IMR-90 (cell line): Measurements from ENCODE around the gene TNFSF9. TPM values are rescaled to one million over a fixed set of nuclear protein-coding genes. Genes with fewer than 3 reads are reported as not detected.
"Not testable (repeated sequence)": the region's sequence is repeated elsewhere in the genome, so short reads cannot be mapped to it uniquely, and the experiment has no call there.

ENCODE experiments used
- ATAC-seq: fragments of 200-7000 bp; cut with Tn5 transposase; 2 replicates; pipeline ENCODE4 v1.9.1; 2020; ENCODE audit warnings: low read depth, mild to moderate bottlenecking, moderate library complexity
- BruUV-seq: library from RNA; stranded (reverse); fragments of 400-500 nt; replicated peaks from 2 replicates; lab custom pipeline; 2021; lab: Mats Ljungman, UMichigan
- CTCF ChIA-PET: fragments of 300-600 bp; formaldehyde crosslinking; extraction: SDS; loops from one replicate; lab custom pipeline; 2021; ENCODE audit warnings: antibody characterized with exemption; lab: Yijun Ruan, JAX
- POLR2A ChIA-PET: fragments of 300-600 bp; sonication (Branson Sonifier 250); formaldehyde crosslinking; loops from one replicate; lab custom pipeline; 2022; ENCODE audit warnings: antibody characterized with exemption; ENCODE audit not compliant: unreplicated experiment; lab: Charles Lee
- DNase-seq: peaks from one replicate; pipeline ENCODE4 v3.0.0; 2013
- H2AFZ ChIP-seq: replicated peaks from 2 replicates; pipeline ENCODE3; 2013; ENCODE audit warnings: low read length, mild to moderate bottlenecking; ENCODE audit not compliant: poor library complexity
- H2AK5ac ChIP-seq: 2 replicates; pipeline ENCODE4 v1.6.1; 2013; ENCODE audit warnings: low read depth, low read length, inconsistent platforms
- H2AK9ac ChIP-seq: replicated peaks from 2 replicates; pipeline ENCODE3; 2013; ENCODE audit warnings: mild to moderate bottlenecking, low read depth, low read length, moderate library complexity; ENCODE audit not compliant: poor library complexity
- H2BK120ac ChIP-seq: 2 replicates; pipeline ENCODE4 v1.6.1; 2013; ENCODE audit warnings: low read depth, low read length, inconsistent platforms
- H2BK15ac ChIP-seq: 3 replicates; pipeline ENCODE4 v1.6.1; 2013; ENCODE audit warnings: low read depth, low read length, inconsistent platforms
- H2BK20ac ChIP-seq: 2 replicates; pipeline ENCODE4 v1.6.1; 2013; ENCODE audit warnings: low read depth, mild to moderate bottlenecking, inconsistent platforms, low read length, moderate library complexity
- H2BK5ac ChIP-seq: 2 replicates; pipeline ENCODE4 v1.6.1; 2013; ENCODE audit warnings: mild to moderate bottlenecking, low read depth, low read length, inconsistent platforms; ENCODE audit not compliant: poor library complexity, severe bottlenecking
- H3K14ac ChIP-seq: replicated peaks from 2 replicates; pipeline ENCODE4 v1.6.1; 2013; ENCODE audit warnings: low read depth, low read length, inconsistent platforms
- H3K18ac ChIP-seq: 2 replicates; pipeline ENCODE4 v1.6.1; 2013; ENCODE audit warnings: low read depth, low read length, control low read depth
- H3K23ac ChIP-seq: 2 replicates; pipeline ENCODE4 v1.6.1; 2013; ENCODE audit warnings: low read depth, low read length, inconsistent platforms
- H3K27ac ChIP-seq: 2 replicates; pipeline ENCODE4 v1.5.1; 2013; ENCODE audit warnings: mild to moderate bottlenecking, control low read depth, low read length; ENCODE audit not compliant: insufficient read depth
- H3K27me3 ChIP-seq: 2 replicates; pipeline ENCODE4 v1.6.1; 2013; ENCODE audit warnings: low read length; ENCODE audit not compliant: control insufficient read depth, insufficient read depth
- H3K36me3 ChIP-seq: 2 replicates; pipeline ENCODE4 v1.6.1; 2013; ENCODE audit warnings: low read length, mixed read lengths; ENCODE audit not compliant: control insufficient read depth, insufficient read depth
- H3K4ac ChIP-seq: 2 replicates; pipeline ENCODE4 v1.6.1; 2013; ENCODE audit warnings: low read depth, low read length, inconsistent platforms
- H3K4me1 ChIP-seq: 2 replicates; pipeline ENCODE4 v1.6.1; 2013; ENCODE audit warnings: low read length, mixed read lengths; ENCODE audit not compliant: control insufficient read depth, insufficient read depth
- H3K4me2 ChIP-seq: 2 replicates; pipeline ENCODE4 v1.6.1; 2013; ENCODE audit warnings: low read depth, mild to moderate bottlenecking, control low read depth, low read length, moderate library complexity
- H3K4me3 ChIP-seq: 2 replicates; pipeline ENCODE4 v1.5.1; 2013; ENCODE audit warnings: low read depth, mild to moderate bottlenecking, control low read depth, low read length, moderate library complexity; ENCODE audit not compliant: insufficient read depth
- H3K56ac ChIP-seq: 2 replicates; pipeline ENCODE4 v1.6.1; 2013; ENCODE audit warnings: low read length, inconsistent platforms; ENCODE audit not compliant: insufficient read depth; ENCODE audit errors: extremely low read depth
- H3K79me1 ChIP-seq, 2 experiments: 2 replicates each; pipeline ENCODE4 v1.6.1; 2013; ENCODE audit warnings: low read length in 2 of 2, inconsistent platforms in 1 of 2, low read depth in 1 of 2
- H3K9ac ChIP-seq: 2 replicates; pipeline ENCODE4 v1.6.1; 2013; ENCODE audit warnings: low read depth, low read length, control low read depth
- H3K9me1 ChIP-seq: 2 replicates; pipeline ENCODE4 v1.6.1; 2013; ENCODE audit warnings: low read length, inconsistent platforms; ENCODE audit not compliant: insufficient read depth
- H3K9me3 ChIP-seq: 2 replicates; pipeline ENCODE4 v1.6.1; 2013; ENCODE audit warnings: low read length; ENCODE audit not compliant: control insufficient read depth, insufficient read depth
- H4K20me1 ChIP-seq: 2 replicates; pipeline ENCODE4 v1.6.1; 2013; ENCODE audit warnings: low read length, inconsistent platforms; ENCODE audit not compliant: insufficient read depth
- H4K5ac ChIP-seq: 2 replicates; pipeline ENCODE4 v1.6.1; 2013; ENCODE audit warnings: mild to moderate bottlenecking, low read depth, low read length, control low read depth
- H4K8ac ChIP-seq, 2 experiments: 2 replicates each; pipeline ENCODE4 v1.6.1; 2013; ENCODE audit warnings: low read depth in 2 of 2, low read length in 2 of 2, control low read depth in 1 of 2, inconsistent platforms in 1 of 2
- H4K91ac ChIP-seq: 2 replicates; pipeline ENCODE4 v1.6.1; 2013; ENCODE audit warnings: low read depth, low read length, inconsistent platforms; ENCODE audit not compliant: insufficient read depth
- WGBS, 2 experiments: methylation state at CpG; one replicate each; pipeline versions ENCODE4 v1.1.5 to v1.1.7; 2013; ENCODE audit warnings: missing lambda C conversion rate in 2 of 2; ENCODE audit not compliant: insufficient read length in 1 of 2; ENCODE audit errors: extremely low coverage in 2 of 2; 5-methylcytosine and 5-hydroxymethylcytosine counted together
- dilution Hi-C: fragments of 300-500 bp; cut with HindIII; formaldehyde crosslinking; loops from one replicate; pipeline ENCODE4 v1.14.3; 2018; ENCODE audit warnings: low sequenced_read_pairs; ENCODE audit not compliant: unreplicated experiment
- in situ Hi-C: fragments of 300-500 bp; cut with MboI; formaldehyde crosslinking; loops from 3 replicates; pipeline ENCODE4 v1.14.3; 2019; ENCODE audit warnings: low sequenced_read_pairs, inconsistent platforms, mixed read lengths
- intact Hi-C: fragments of 100-400 bp; cut with micrococcal nuclease; formaldehyde crosslinking; loops from 2 replicates; pipeline ENCODE4 v1.10.0; 2022
- microRNA-seq, 2 experiments: library from miRNA; stranded (forward) in 1 of 2; unstranded in 1 of 2; fragments of 10-50 nt in 1 of 2; fragments of <30 nt in 1 of 2; gene quantifications in 1 of 2; microRNA quantifications in 1 of 2; one replicate each; pipeline versions ENCODE3 to v1.1.0; 2013 to 2020; ENCODE audit not compliant: insufficient read depth in 1 of 2, insufficient read length in 1 of 2, unreplicated experiment in 1 of 2
- polyA plus RNA-seq, 3 experiments: library from polyadenylated mRNA; depleted of rRNA; stranded (reverse); fragments of >200 nt; gene quantifications; 2 replicates each; pipeline ENCODE4 v1.2.3, GENCODE V29; 2012; ENCODE audit warnings: low replicate concordance in 1 of 3
- small RNA-seq, 5 experiments: library from RNA; depleted of rRNA; stranded (forward); fragments of <200 nt; gene quantifications; one replicate each; pipeline ENCODE3, GENCODE V24; 2012
- total RNA-seq: library from RNA; depleted of rRNA; stranded (reverse); fragments of >200 nt; gene quantifications from 2 replicates; pipeline ENCODE4 v1.2.3, GENCODE V29; 2012; rRNA removed

The TNFSF9 gene
- total and polyA plus RNA-seq, 2 of the 4 experiments (the other 2 are of a cell fraction), result 0.10 TPM; not detected in 1

- H3K9me1 ChIP-seq, H2AFZ ChIP-seq, H3K4me2 ChIP-seq, H3K56ac ChIP-seq, H3K27me3 ChIP-seq, H2BK15ac ChIP-seq, in situ Hi-C loops, H3K23ac ChIP-seq, H4K8ac ChIP-seq, POLR2A ChIA-PET, H3K4ac ChIP-seq, H2AK5ac ChIP-seq, H2BK5ac ChIP-seq, H4K91ac ChIP-seq, H3K27ac ChIP-seq, H3K18ac ChIP-seq, H2AK9ac ChIP-seq, H3K4me3 ChIP-seq, BruUV-seq, H2BK120ac ChIP-seq, H3K36me3 ChIP-seq, ATAC-seq, H3K79me1 ChIP-seq, H3K9me3 ChIP-seq, intact Hi-C loops, H3K14ac ChIP-seq, H3K9ac ChIP-seq, H4K20me1 ChIP-seq, H4K5ac ChIP-seq, DNase-seq, CTCF ChIA-PET, H2BK20ac ChIP-seq, H3K4me1 ChIP-seq, dilution Hi-C loops: not testable (repeated sequence)
- WGBS, 2 experiments, result 100% methylated on average over 2 of the region's 16 CpGs; no CpG with 5 or more reads in 1 of the 2 experiments
Measured at GRCh38 chr19:6582515-6583484, 52.0 kb downstream of the TNFSF9 start.

Small RNAs within 50 kb of the gene (microRNA-seq; reads per million reads assigned to microRNA genes)
- gene AC010503.2 (ENCODE audit: insufficient read depth, insufficient read length), result not detected
- gene RF00019 (ENCODE audit: insufficient read depth, insufficient read length), result not detected

Small RNAs within 50 kb of the gene (small RNA-seq; reads per million reads assigned to genes)
- gene AC010503.2 (0 reads per million in 5 experiments), gene RF00019 (0 reads per million in 5 experiments)

Other genes with a start within 250 kb of the TNFSF9 start
- gene ACER1, start 197.4 kb upstream of the TNFSF9 start, total RNA-seq, result not detected in 2 replicates
- gene ACER1, start 197.4 kb upstream of the TNFSF9 start, polyA plus RNA-seq (2012; rRNA removed), result 0.11 TPM in 1 of 2 replicates, not detected in the other
- 42.3 and 48.0 TPM in 2 replicates for gene CLPP, start 169.5 kb upstream of the TNFSF9 start, total RNA-seq
- gene CLPP, start 169.5 kb upstream of the TNFSF9 start, polyA plus RNA-seq (2012; rRNA removed), result 103 and 130 TPM in 2 replicates
- 9.3 and 10.3 TPM in 2 replicates for gene ALKBH7, start 158.2 kb upstream of the TNFSF9 start, total RNA-seq
- 22.5 and 33.0 TPM in 2 replicates for gene ALKBH7, start 158.2 kb upstream of the TNFSF9 start, polyA plus RNA-seq (2012; rRNA removed)
- gene PSPN, start 155.1 kb upstream of the TNFSF9 start, total RNA-seq, result 0.54 and 0.56 TPM in 2 replicates
- 0.34 and 0.37 TPM in 2 replicates for gene PSPN, start 155.1 kb upstream of the TNFSF9 start, polyA plus RNA-seq (2012; rRNA removed)
- 43.7 and 53.0 TPM in 2 replicates for gene GTF2F1, start 137.9 kb upstream of the TNFSF9 start, total RNA-seq
- 50.4 and 51.4 TPM in 2 replicates for gene GTF2F1, start 137.9 kb upstream of the TNFSF9 start, polyA plus RNA-seq (2012; rRNA removed)
- gene KHSRP, start 106.2 kb upstream of the TNFSF9 start, total RNA-seq, result 31.9 and 34.4 TPM in 2 replicates
- 93.7 and 103 TPM in 2 replicates for gene KHSRP, start 106.2 kb upstream of the TNFSF9 start, polyA plus RNA-seq (2012; rRNA removed)
- gene SLC25A41, start 97.3 kb upstream of the TNFSF9 start, total RNA-seq, result not detected in 2 replicates
- gene SLC25A41, start 97.3 kb upstream of the TNFSF9 start, polyA plus RNA-seq (2012; rRNA removed), result 0.14 TPM in 1 of 2 replicates, not detected in the other
- 7.0 and 7.8 TPM in 2 replicates for gene SLC25A23, start 71.2 kb upstream of the TNFSF9 start, total RNA-seq
- 7.6 and 8.2 TPM in 2 replicates for gene SLC25A23, start 71.2 kb upstream of the TNFSF9 start, polyA plus RNA-seq (2012; rRNA removed)
- gene CRB3, start 66.8 kb upstream of the TNFSF9 start, total RNA-seq, result not detected in 2 replicates
- gene CRB3, start 66.8 kb upstream of the TNFSF9 start, polyA plus RNA-seq (2012; rRNA removed), result not detected in 2 replicates
- not detected in 2 replicates for gene DENND1C, start 49.2 kb upstream of the TNFSF9 start, total RNA-seq
- gene DENND1C, start 49.2 kb upstream of the TNFSF9 start, polyA plus RNA-seq (2012; rRNA removed), result not detected in 2 replicates
- gene TUBB4A, start 28.7 kb upstream of the TNFSF9 start, total RNA-seq, result not detected in 2 replicates
- not detected in 2 replicates for gene TUBB4A, start 28.7 kb upstream of the TNFSF9 start, polyA plus RNA-seq (2012; rRNA removed)
- gene CD70, start 60.1 kb downstream of the TNFSF9 start, total RNA-seq, result not detected in 2 replicates
- gene CD70, start 60.1 kb downstream of the TNFSF9 start, polyA plus RNA-seq (2012; rRNA removed), result not detected in 2 replicates
- gene TNFSF14, start 139.1 kb downstream of the TNFSF9 start, total RNA-seq, result not detected in 2 replicates
- not detected in 2 replicates for gene TNFSF14, start 139.1 kb downstream of the TNFSF9 start, polyA plus RNA-seq (2012; rRNA removed)
- 0.28 TPM in 1 of 2 replicates, not detected in the other for gene C3, start 189.6 kb downstream of the TNFSF9 start, total RNA-seq
- 0.36 and 0.53 TPM in 2 replicates for gene C3, start 189.6 kb downstream of the TNFSF9 start, polyA plus RNA-seq (2012; rRNA removed)
- 17.5 and 28.0 TPM in 2 replicates for gene GPR108, start 206.6 kb downstream of the TNFSF9 start, total RNA-seq
- 38.9 and 44.2 TPM in 2 replicates for gene GPR108, start 206.6 kb downstream of the TNFSF9 start, polyA plus RNA-seq (2012; rRNA removed)
- 32.8 and 39.1 TPM in 2 replicates for gene TRIP10, start 208.7 kb downstream of the TNFSF9 start, total RNA-seq
- 47.0 and 50.7 TPM in 2 replicates for gene TRIP10, start 208.7 kb downstream of the TNFSF9 start, polyA plus RNA-seq (2012; rRNA removed)
- gene SH2D3A, start 236.4 kb downstream of the TNFSF9 start, total RNA-seq, result under 0.01 TPM in 1 of 2 replicates, not detected in the other
- gene SH2D3A, start 236.4 kb downstream of the TNFSF9 start, polyA plus RNA-seq (2012; rRNA removed), result 0.09 TPM in 2 replicates
- not detected in 2 replicates for gene VAV1, start 241.7 kb downstream of the TNFSF9 start, total RNA-seq
- not detected in 2 replicates for gene VAV1, start 241.7 kb downstream of the TNFSF9 start, polyA plus RNA-seq (2012; rRNA removed)